ENCODE measurements around the gene PDLIM5. TPM values are rescaled to one million over a fixed set of nuclear protein-coding genes. Genes with fewer than 3 reads are reported as not detected.

The PDLIM5 gene
- total RNA-seq, 1 donor from 2014 or later = 75.3 TPM

GRCh38 chr4:94519019-94519418, 67.3 kb downstream of the PDLIM5 start:
- DNase-seq (ENCODE audit: low read depth) = no peak
- no peaks in the 10 kb centered on the region for H3K27me3 ChIP-seq (ENCODE audit: control insufficient read depth, insufficient read depth, low read length)
- H3K4me3 ChIP-seq (ENCODE audit: low read depth, low read length) = no peak overlapping the region
- no peaks in the 10 kb centered on the region for H3K36me3 ChIP-seq (ENCODE audit: control insufficient read depth, insufficient read depth, low read length)
- TF ChIP-seq CTCF (IDR thresholded peaks at IDR 0.05; ENCODE audit: insufficient read depth, low read length, poor library complexity, severe bottlenecking) = no peak

- no peak for DNase-seq (ENCODE audit: low read depth)
- TF ChIP-seq CTCF (IDR thresholded peaks at IDR 0.05; ENCODE audit: insufficient read depth, low read length, poor library complexity, severe bottlenecking) = no peak
- Histone ChIP-seq H3K4me3 (ENCODE audit: low read depth, low read length) (no peak overlapping the region), H3K36me3 (ENCODE audit: control insufficient read depth, insufficient read depth, low read length) (no peaks in the 10 kb centered on the region), H3K27me3 (ENCODE audit: control insufficient read depth, insufficient read depth, low read length) (no peaks in the 10 kb centered on the region)
These were observed 68.4 kb downstream of the PDLIM5 start for GRCh38 chr4:94519925-94520789.

- no peak for DNase-seq (ENCODE audit: low read depth)
- Histone ChIP-seq H3K36me3 (ENCODE audit: control insufficient read depth, insufficient read depth, low read length) (no peaks in the 10 kb centered on the region), H3K4me3 (ENCODE audit: low read depth, low read length) (no peak overlapping the region), H3K27me3 (ENCODE audit: control insufficient read depth, insufficient read depth, low read length) (no peaks in the 10 kb centered on the region)
- no peak for TF ChIP-seq CTCF (IDR thresholded peaks at IDR 0.05; ENCODE audit: insufficient read depth, low read length, poor library complexity, severe bottlenecking)
These were observed 71.4 kb downstream of the PDLIM5 start for GRCh38 chr4:94523033-94523580.

GRCh38 chr4:94523617-94524016, 71.9 kb downstream of the PDLIM5 start:
- Histone ChIP-seq H3K27me3 (ENCODE audit: control insufficient read depth, insufficient read depth, low read length) (no peaks in the 10 kb centered on the region), H3K4me3 (ENCODE audit: low read depth, low read length) (no peak overlapping the region), H3K36me3 (ENCODE audit: control insufficient read depth, insufficient read depth, low read length) (no peaks in the 10 kb centered on the region)
- no peak for TF ChIP-seq CTCF (IDR thresholded peaks at IDR 0.05; ENCODE audit: insufficient read depth, low read length, poor library complexity, severe bottlenecking)
- DNase-seq (ENCODE audit: low read depth) = no peak

GRCh38 chr4:94525993-94526728, 74.4 kb downstream of the PDLIM5 start:
- no peak overlapping the region for H3K4me3 ChIP-seq (ENCODE audit: low read depth, low read length)
- H3K27me3 ChIP-seq (ENCODE audit: control insufficient read depth, insufficient read depth, low read length) = no peaks in the 10 kb centered on the region
- DNase-seq (ENCODE audit: low read depth) = no peak
- H3K36me3 ChIP-seq (ENCODE audit: control insufficient read depth, insufficient read depth, low read length) = no peaks in the 10 kb centered on the region
- TF ChIP-seq CTCF (IDR thresholded peaks at IDR 0.05; ENCODE audit: insufficient read depth, low read length, poor library complexity, severe bottlenecking) = no peak

Data from kidney epithelial cell (primary cell).